ENCODE data around the gene GMDS.

DNA sequence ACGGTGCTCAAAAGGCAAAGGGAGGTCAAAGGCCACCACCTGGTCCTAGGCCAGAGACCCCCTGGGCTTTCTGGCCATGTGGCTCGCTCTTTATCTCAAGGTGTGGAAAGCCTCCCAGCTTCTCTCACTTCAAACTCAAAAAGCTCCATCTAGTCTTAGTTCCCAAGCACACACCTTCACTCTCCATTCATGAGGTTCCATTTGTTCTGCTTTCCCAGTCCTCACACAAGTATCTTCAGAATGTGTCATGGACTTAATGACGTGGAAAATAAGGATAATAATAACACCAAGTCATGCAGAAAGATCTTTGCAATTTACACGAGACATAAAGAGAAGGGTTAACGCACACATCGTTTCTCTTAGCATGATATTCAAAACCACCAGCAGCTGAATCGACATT, 219.3 kb downstream of the GMDS start:
- TF ChIP-seq, protein P1, sequence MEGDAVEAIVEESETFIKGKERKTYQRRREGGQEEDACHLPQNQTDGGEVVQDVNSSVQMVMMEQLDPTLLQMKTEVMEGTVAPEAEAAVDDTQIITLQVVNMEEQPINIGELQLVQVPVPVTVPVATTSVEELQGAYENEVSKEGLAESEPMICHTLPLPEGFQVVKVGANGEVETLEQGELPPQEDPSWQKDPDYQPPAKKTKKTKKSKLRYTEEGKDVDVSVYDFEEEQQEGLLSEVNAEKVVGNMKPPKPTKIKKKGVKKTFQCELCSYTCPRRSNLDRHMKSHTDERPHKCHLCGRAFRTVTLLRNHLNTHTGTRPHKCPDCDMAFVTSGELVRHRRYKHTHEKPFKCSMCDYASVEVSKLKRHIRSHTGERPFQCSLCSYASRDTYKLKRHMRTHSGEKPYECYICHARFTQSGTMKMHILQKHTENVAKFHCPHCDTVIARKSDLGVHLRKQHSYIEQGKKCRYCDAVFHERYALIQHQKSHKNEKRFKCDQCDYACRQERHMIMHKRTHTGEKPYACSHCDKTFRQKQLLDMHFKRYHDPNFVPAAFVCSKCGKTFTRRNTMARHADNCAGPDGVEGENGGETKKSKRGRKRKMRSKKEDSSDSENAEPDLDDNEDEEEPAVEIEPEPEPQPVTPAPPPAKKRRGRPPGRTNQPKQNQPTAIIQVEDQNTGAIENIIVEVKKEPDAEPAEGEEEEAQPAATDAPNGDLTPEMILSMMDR (IDR thresholded peaks at IDR 0.05; ENCODE audit: borderline replicate concordance, extremely low read depth, low read length, poor library complexity, severe bottlenecking): no peak
- TF ChIP-seq EZH2 (IDR thresholded peaks at IDR 0.05; ENCODE audit: borderline replicate concordance, low read depth, low read length, severe bottlenecking): no peak

All from DND-41 (cell line).